ENCODE data around the gene NLRC3.

DNA sequence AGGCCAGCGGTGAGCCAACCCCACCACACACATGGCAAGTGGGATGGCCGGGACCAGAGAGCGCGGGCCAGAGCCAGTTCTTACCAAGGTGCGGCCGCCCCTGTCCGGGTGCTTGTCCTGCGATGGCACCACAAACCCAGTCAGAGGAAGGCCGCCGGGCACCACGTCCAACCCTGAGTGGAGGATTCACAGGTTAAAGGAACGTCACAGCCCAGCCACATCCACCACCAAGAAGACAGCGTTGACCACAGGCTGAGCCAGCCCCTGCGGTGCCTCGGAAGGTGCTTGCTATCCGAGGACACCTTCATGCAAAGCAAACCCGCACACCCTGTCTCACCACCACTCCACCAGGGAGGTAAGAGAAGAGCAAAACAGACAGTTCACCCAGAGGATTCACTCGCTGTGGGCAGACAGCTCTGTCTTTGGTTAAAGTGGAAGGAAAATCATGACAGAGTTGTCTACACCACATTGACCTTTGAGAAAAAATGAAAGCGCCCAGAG, 18.4 kb upstream of the NLRC3 start:
- TF ChIP-seq, protein P1, sequence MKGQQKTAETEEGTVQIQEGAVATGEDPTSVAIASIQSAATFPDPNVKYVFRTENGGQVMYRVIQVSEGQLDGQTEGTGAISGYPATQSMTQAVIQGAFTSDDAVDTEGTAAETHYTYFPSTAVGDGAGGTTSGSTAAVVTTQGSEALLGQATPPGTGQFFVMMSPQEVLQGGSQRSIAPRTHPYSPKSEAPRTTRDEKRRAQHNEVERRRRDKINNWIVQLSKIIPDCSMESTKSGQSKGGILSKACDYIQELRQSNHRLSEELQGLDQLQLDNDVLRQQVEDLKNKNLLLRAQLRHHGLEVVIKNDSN (CRISPR knock-in tag; IDR thresholded peaks at IDR 0.05) = no peak
- TF ChIP-seq, protein P2, sequence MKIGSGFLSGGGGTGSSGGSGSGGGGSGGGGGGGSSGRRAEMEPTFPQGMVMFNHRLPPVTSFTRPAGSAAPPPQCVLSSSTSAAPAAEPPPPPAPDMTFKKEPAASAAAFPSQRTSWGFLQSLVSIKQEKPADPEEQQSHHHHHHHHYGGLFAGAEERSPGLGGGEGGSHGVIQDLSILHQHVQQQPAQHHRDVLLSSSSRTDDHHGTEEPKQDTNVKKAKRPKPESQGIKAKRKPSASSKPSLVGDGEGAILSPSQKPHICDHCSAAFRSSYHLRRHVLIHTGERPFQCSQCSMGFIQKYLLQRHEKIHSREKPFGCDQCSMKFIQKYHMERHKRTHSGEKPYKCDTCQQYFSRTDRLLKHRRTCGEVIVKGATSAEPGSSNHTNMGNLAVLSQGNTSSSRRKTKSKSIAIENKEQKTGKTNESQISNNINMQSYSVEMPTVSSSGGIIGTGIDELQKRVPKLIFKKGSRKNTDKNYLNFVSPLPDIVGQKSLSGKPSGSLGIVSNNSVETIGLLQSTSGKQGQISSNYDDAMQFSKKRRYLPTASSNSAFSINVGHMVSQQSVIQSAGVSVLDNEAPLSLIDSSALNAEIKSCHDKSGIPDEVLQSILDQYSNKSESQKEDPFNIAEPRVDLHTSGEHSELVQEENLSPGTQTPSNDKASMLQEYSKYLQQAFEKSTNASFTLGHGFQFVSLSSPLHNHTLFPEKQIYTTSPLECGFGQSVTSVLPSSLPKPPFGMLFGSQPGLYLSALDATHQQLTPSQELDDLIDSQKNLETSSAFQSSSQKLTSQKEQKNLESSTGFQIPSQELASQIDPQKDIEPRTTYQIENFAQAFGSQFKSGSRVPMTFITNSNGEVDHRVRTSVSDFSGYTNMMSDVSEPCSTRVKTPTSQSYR (CRISPR knock-in tag; IDR thresholded peaks at IDR 0.05) = no peak
- TF ChIP-seq ZNF121 (CRISPR knock-in tag; IDR thresholded peaks at IDR 0.05) (no peak), FOXJ3 (CRISPR knock-in tag; IDR thresholded peaks at IDR 0.05; ENCODE audit: borderline replicate concordance) (no peak), FOXK1 (CRISPR knock-in tag; IDR thresholded peaks at IDR 0.05) (no peak), TCF7 (CRISPR knock-in tag; IDR thresholded peaks at IDR 0.05; ENCODE audit: low read depth) (no peak)
- TF ChIP-seq, protein P3, sequence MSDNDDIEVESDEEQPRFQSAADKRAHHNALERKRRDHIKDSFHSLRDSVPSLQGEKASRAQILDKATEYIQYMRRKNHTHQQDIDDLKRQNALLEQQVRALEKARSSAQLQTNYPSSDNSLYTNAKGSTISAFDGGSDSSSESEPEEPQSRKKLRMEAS (CRISPR knock-in tag; IDR thresholded peaks at IDR 0.05) = no peak
- TF ChIP-seq, protein P4, sequence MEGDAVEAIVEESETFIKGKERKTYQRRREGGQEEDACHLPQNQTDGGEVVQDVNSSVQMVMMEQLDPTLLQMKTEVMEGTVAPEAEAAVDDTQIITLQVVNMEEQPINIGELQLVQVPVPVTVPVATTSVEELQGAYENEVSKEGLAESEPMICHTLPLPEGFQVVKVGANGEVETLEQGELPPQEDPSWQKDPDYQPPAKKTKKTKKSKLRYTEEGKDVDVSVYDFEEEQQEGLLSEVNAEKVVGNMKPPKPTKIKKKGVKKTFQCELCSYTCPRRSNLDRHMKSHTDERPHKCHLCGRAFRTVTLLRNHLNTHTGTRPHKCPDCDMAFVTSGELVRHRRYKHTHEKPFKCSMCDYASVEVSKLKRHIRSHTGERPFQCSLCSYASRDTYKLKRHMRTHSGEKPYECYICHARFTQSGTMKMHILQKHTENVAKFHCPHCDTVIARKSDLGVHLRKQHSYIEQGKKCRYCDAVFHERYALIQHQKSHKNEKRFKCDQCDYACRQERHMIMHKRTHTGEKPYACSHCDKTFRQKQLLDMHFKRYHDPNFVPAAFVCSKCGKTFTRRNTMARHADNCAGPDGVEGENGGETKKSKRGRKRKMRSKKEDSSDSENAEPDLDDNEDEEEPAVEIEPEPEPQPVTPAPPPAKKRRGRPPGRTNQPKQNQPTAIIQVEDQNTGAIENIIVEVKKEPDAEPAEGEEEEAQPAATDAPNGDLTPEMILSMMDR (IDR thresholded peaks at IDR 0.05) = no peak
- TF ChIP-seq, protein P5, sequence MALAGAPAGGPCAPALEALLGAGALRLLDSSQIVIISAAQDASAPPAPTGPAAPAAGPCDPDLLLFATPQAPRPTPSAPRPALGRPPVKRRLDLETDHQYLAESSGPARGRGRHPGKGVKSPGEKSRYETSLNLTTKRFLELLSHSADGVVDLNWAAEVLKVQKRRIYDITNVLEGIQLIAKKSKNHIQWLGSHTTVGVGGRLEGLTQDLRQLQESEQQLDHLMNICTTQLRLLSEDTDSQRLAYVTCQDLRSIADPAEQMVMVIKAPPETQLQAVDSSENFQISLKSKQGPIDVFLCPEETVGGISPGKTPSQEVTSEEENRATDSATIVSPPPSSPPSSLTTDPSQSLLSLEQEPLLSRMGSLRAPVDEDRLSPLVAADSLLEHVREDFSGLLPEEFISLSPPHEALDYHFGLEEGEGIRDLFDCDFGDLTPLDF (CRISPR knock-in tag; IDR thresholded peaks at IDR 0.05) = no peak
